T-helper 2 cell treated with Interferon-gamma antibody and Interleukin-4, amounts not matched to agents 5 μg/mL and 100 μg/mL, for 36 hours (primary cell): Measurements from ENCODE around the gene POLR1H.

Experiments used
- DNase-seq: peaks from one replicate; pipeline ENCODE4 v3.0.0; 2021; ENCODE audit warnings: low spot score
- H3K27ac Mint-ChIP-seq: one replicate; pipeline ENCODE4 v1.8.0; 2021; ENCODE audit warnings: mild to moderate bottlenecking, mixed read lengths
- H3K27me3 Mint-ChIP-seq: one replicate; pipeline ENCODE4 v1.8.0; 2021; ENCODE audit warnings: low read depth, mixed read lengths
- H3K36me3 Mint-ChIP-seq: one replicate; pipeline ENCODE4 v1.8.0; 2021; ENCODE audit warnings: low read depth, mixed read lengths
- H3K4me1 Mint-ChIP-seq: one replicate; pipeline ENCODE4 v1.8.0; 2021; ENCODE audit warnings: low read depth, mixed read lengths
- H3K4me3 Mint-ChIP-seq: one replicate; pipeline ENCODE4 v1.8.0; 2022; ENCODE audit warnings: mild to moderate bottlenecking, moderate library complexity, mixed read lengths
- H3K9me3 Mint-ChIP-seq: one replicate; pipeline ENCODE4 v1.8.0; 2021; ENCODE audit warnings: mixed read lengths

Gene POLR1H

GRCh38 chr6:30093951-30094661 is 33.0 kb downstream of the POLR1H start:
- Mint-ChIP-seq H3K27ac (no peak overlapping the region), H3K36me3 (no peaks in the 10 kb centered on the region), H3K4me1 (peaks cover 3% of the 10 kb centered on the region), H3K9me3 (no peaks in the 10 kb centered on the region), H3K4me3 (no peak overlapping the region), H3K27me3 (peaks cover 80% of the 10 kb centered on the region)
- DNase-seq = no peak

GRCh38 chr6:30096829-30097228 is 35.8 kb downstream of the POLR1H start:
- H3K36me3 Mint-ChIP-seq = no peaks in the 10 kb centered on the region
- peaks cover 83% of the 10 kb centered on the region for H3K27me3 Mint-ChIP-seq
- H3K4me3 Mint-ChIP-seq = no peak overlapping the region
- no peaks in the 10 kb centered on the region for H3K9me3 Mint-ChIP-seq
- H3K27ac Mint-ChIP-seq = no peak overlapping the region
- peaks cover 17% of the 10 kb centered on the region for H3K4me1 Mint-ChIP-seq
- DNase-seq = no peak

- H3K4me3 Mint-ChIP-seq = no peak overlapping the region
- H3K4me1 Mint-ChIP-seq = peaks cover 24% of the 10 kb centered on the region
- H3K9me3 Mint-ChIP-seq = no peaks in the 10 kb centered on the region
- no peaks in the 10 kb centered on the region for H3K36me3 Mint-ChIP-seq
- H3K27ac Mint-ChIP-seq = no peak overlapping the region
- H3K27me3 Mint-ChIP-seq = peaks cover 77% of the 10 kb centered on the region
- DNase-seq = no peak
Observed at GRCh38 chr6:30097902-30098768, 37.1 kb downstream of the POLR1H start.

GRCh38 chr6:30100154-30100553 is 39.1 kb downstream of the POLR1H start:
- Mint-ChIP-seq H3K9me3 (no peaks in the 10 kb centered on the region), H3K27me3 (peaks cover 80% of the 10 kb centered on the region), H3K27ac (no peak overlapping the region), H3K36me3 (no peaks in the 10 kb centered on the region), H3K4me1 (peaks cover 31% of the 10 kb centered on the region), H3K4me3 (peak overlapping the region; percentile 50)
- DNase-seq = no peak

- DNase-seq = no peak
- Mint-ChIP-seq H3K36me3 (no peaks in the 10 kb centered on the region), H3K27ac (no peak overlapping the region), H3K4me1 (peaks cover 31% of the 10 kb centered on the region), H3K9me3 (no peaks in the 10 kb centered on the region), H3K27me3 (peaks cover 76% of the 10 kb centered on the region), H3K4me3 (peak overlapping the region; percentile 72)
Observed at GRCh38 chr6:30100585-30101443, 39.7 kb downstream of the POLR1H start.

- Mint-ChIP-seq H3K36me3 (no peaks in the 10 kb centered on the region), H3K27ac (no peak overlapping the region), H3K27me3 (peaks cover 75% of the 10 kb centered on the region), H3K9me3 (no peaks in the 10 kb centered on the region), H3K4me3 (peak overlapping the region; percentile 72), H3K4me1 (peaks cover 31% of the 10 kb centered on the region)
- peak; percentile 77 for DNase-seq
Observed at GRCh38 chr6:30101444-30102413, 40.7 kb downstream of the POLR1H start.

GRCh38 chr6:30102414-30102969 is 41.4 kb downstream of the POLR1H start:
- Mint-ChIP-seq H3K27ac (peak overlapping the region; percentile 67), H3K4me1 (peaks cover 31% of the 10 kb centered on the region), H3K36me3 (no peaks in the 10 kb centered on the region), H3K27me3 (peaks cover 68% of the 10 kb centered on the region), H3K9me3 (no peaks in the 10 kb centered on the region), H3K4me3 (peak overlapping the region; percentile 92)
- DNase-seq = no peak

- H3K27ac Mint-ChIP-seq = peak overlapping the region; percentile 67
- H3K36me3 Mint-ChIP-seq = no peaks in the 10 kb centered on the region
- H3K4me1 Mint-ChIP-seq = peaks cover 30% of the 10 kb centered on the region
- H3K4me3 Mint-ChIP-seq = peak overlapping the region; percentile 92
- H3K27me3 Mint-ChIP-seq = peaks cover 69% of the 10 kb centered on the region
- no peaks in the 10 kb centered on the region for H3K9me3 Mint-ChIP-seq
- DNase-seq = peak; percentile 79
Observed at GRCh38 chr6:30102970-30103871, 42.2 kb downstream of the POLR1H start.

- no peak for DNase-seq
- H3K4me1 Mint-ChIP-seq = peaks cover 30% of the 10 kb centered on the region
- H3K36me3 Mint-ChIP-seq = no peaks in the 10 kb centered on the region
- peaks cover 68% of the 10 kb centered on the region for H3K27me3 Mint-ChIP-seq
- peak overlapping the region; percentile 92 for H3K4me3 Mint-ChIP-seq
- H3K9me3 Mint-ChIP-seq = no peaks in the 10 kb centered on the region
- H3K27ac Mint-ChIP-seq = no peak overlapping the region
Observed at GRCh38 chr6:30103872-30104179, 42.8 kb downstream of the POLR1H start.

- Mint-ChIP-seq H3K9me3 (no peaks in the 10 kb centered on the region), H3K27ac (no peak overlapping the region), H3K4me1 (peaks cover 30% of the 10 kb centered on the region), H3K4me3 (no peak overlapping the region), H3K27me3 (peaks cover 64% of the 10 kb centered on the region), H3K36me3 (no peaks in the 10 kb centered on the region)
- no peak for DNase-seq
Observed at GRCh38 chr6:30104661-30105060, 43.6 kb downstream of the POLR1H start.

- H3K27ac Mint-ChIP-seq = no peak overlapping the region
- no peak for DNase-seq
- no peak overlapping the region for H3K4me3 Mint-ChIP-seq
- peaks cover 7% of the 10 kb centered on the region for H3K4me1 Mint-ChIP-seq
- no peaks in the 10 kb centered on the region for H3K36me3 Mint-ChIP-seq
- H3K9me3 Mint-ChIP-seq = no peaks in the 10 kb centered on the region
- peaks cover 65% of the 10 kb centered on the region for H3K27me3 Mint-ChIP-seq
Observed at GRCh38 chr6:30111266-30111856, 50.3 kb downstream of the POLR1H start.
